ENCODE measurements around the gene NELL2.

GRCh38 chr12:44921736-44922135 lies 45.6 kb upstream of the NELL2 start:
- TF ChIP-seq PBX3 (IDR thresholded peaks at IDR 0.05) (no peak), EP300 (IDR thresholded peaks at IDR 0.05; ENCODE audit: borderline replicate concordance in 1 of 2, low read depth in 1 of 2, low read length in 1 of 2) (no peak), CTCF (IDR thresholded peaks at IDR 0.05) (no peak), TAF1 (IDR thresholded peaks at IDR 0.05; ENCODE audit: borderline replicate concordance, low read depth, low read length) (no peak), EZH2phosphoT487 (IDR thresholded peaks at IDR 0.05; ENCODE audit: borderline replicate concordance, low read depth) (no peak), FOXM1 (IDR thresholded peaks at IDR 0.05; ENCODE audit: low read depth) (no peak), SIN3A (IDR thresholded peaks at IDR 0.05; ENCODE audit: borderline replicate concordance, low read depth, low read length) (no peak), RFX5 (IDR thresholded peaks at IDR 0.05; ENCODE audit: low read length) (no peak), ZBTB33 (IDR thresholded peaks at IDR 0.05; ENCODE audit: borderline replicate concordance, low read depth) (no peak)

Measured in SK-N-SH (cell line).